Measurements from ENCODE around the gene CAMKV. TPM values are rescaled to one million over a fixed set of nuclear protein-coding genes. Genes with fewer than 3 reads are reported as not detected.

The CAMKV gene
- total RNA-seq, 4 donors from 2014 or later: 0.19 TPM; not detected in 3

- TF ChIP-seq POLR2A (IDR thresholded peaks at IDR 0.05) (no peak), CTCF (IDR thresholded peaks at IDR 0.05) (no peak)
- H3K27ac ChIP-seq: no peak overlapping the region
- peaks cover 0 to 72% (median 15%) of the 10 kb centered on the region in 4 donors for H3K27me3 ChIP-seq
- H3K4me1 ChIP-seq: peaks cover 5 to 9% (median 7%) of the 10 kb centered on the region in 3 donors
- DNase-seq: no peak
- WGBS, 2 donors: 65% methylated on average over 4 of the region's 5 CpGs; no CpG with 5 or more reads in 1 of the 2 donors
- intact Hi-C loops (cut with DNase I): no loop called here
- H3K9me3 ChIP-seq: no peaks in the 10 kb centered on the region
- no peaks in the 10 kb centered on the region for H3K36me3 ChIP-seq
- H3K4me3 ChIP-seq: no peak overlapping the region
These were observed 5.2 kb downstream of the CAMKV start for GRCh38 chr3:49864505-49864904.

- DNase-seq: no peak
- WGBS, 2 donors: 100% methylated on average over 1 of the region's 12 CpGs; no CpG with 5 or more reads in 1 of the 2 donors
- no peak overlapping the region for H3K27ac ChIP-seq
- H3K36me3 ChIP-seq: no peaks in the 10 kb centered on the region
- peaks cover 0 to 24% (median 2%) of the 10 kb centered on the region in 4 donors for H3K27me3 ChIP-seq
- intact Hi-C loops (cut with DNase I): no loop called here
- no peak for TF ChIP-seq CTCF (IDR thresholded peaks at IDR 0.05)
- TF ChIP-seq POLR2A (IDR thresholded peaks at IDR 0.05): no peak
- peaks cover 8 to 17% (median 13%) of the 10 kb centered on the region in 3 donors for H3K4me1 ChIP-seq
- no peaks in the 10 kb centered on the region for H3K9me3 ChIP-seq
- no peak overlapping the region for H3K4me3 ChIP-seq
These were observed 10.0 kb downstream of the CAMKV start for GRCh38 chr3:49859576-49860305.

DNA sequence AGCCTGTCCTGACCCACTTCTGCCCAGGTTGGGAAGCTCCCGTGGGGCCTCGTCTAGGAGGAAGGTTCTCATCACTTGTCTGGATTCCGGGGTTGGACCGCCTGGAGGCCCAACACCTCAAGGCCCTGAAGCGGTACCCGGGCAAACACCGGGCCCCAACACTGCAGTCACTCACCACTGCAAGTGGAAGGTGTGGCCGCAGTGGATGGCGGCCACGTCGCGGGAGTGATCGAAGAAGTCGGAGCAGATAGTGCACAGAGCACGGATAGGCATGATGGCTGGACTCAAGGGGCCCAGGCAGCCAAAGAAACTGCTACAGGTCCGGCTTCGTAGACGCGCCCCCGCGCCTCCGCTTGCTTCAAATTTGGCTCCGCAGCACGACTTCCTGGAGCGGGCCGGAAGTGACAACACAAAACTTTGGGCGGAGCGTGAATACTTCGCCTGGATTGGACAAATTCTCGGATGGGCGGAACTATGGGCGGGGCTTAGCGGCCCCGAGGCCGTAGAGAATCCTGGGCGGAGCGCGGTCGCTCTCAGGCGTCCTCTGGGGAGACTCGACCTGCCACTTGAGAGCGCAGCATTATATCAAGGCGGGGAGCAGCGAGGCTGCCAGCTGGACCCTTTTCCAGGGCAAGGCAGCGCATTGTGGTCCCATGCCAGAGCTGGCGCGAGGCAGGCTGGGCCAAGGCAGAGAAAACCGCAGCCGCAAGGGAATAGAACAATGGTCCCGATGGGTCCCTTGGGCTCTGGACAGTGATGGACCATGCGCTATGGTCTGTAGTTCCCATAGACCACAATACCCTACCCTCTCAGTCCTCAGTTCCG lies 13.3 kb downstream of the CAMKV start, which contains the start of gene TRAIP:
Gene TRAIP, minus strand, starts transcription at position 384 of the 825 bp plus-strand sequence. Its CDS starts 111 bp downstream, at position 273.
- TF ChIP-seq POLR2A (IDR thresholded peaks at IDR 0.05): peak in 1 of 4 donors; percentile 34
- TF ChIP-seq CTCF (IDR thresholded peaks at IDR 0.05): no peak
- no peaks in the 10 kb centered on the region for H3K9me3 ChIP-seq
- H3K4me3 ChIP-seq: peak within 1 kb of the TSS; percentile 61 to 87 (median 66)
- H3K4me1 ChIP-seq: peaks cover 8 to 17% (median 13%) of the 10 kb centered on the region in 3 donors
- peak; percentile 60 for DNase-seq
- no peaks in the 10 kb centered on the region for H3K36me3 ChIP-seq
- intact Hi-C loops (cut with DNase I): no loop called here
- peak within 1 kb of the TSS; percentile 71 to 86 (median 84) for H3K27ac ChIP-seq
- 3 to 11% methylated on average over 7 to 16 of the region's 52 CpGs for WGBS, 2 donors
- H3K27me3 ChIP-seq: no peaks in the 10 kb centered on the region

- Histone ChIP-seq H3K36me3 (no peaks in the 10 kb centered on the region), H3K27me3 (no peaks in the 10 kb centered on the region), H3K4me3 (peak overlapping the region; percentile 61 to 87 (median 66)), H3K4me1 (peaks cover 8 to 17% (median 13%) of the 10 kb centered on the region in 3 donors), H3K9me3 (no peaks in the 10 kb centered on the region), H3K27ac (peak overlapping the region in 2 of 4 donors; percentile 71 to 86)
- TF ChIP-seq POLR2A (IDR thresholded peaks at IDR 0.05) (no peak), CTCF (IDR thresholded peaks at IDR 0.05) (no peak)
- intact Hi-C loops (cut with DNase I): no loop called here
- DNase-seq: no peak
- WGBS, 2 donors: 34 to 40% methylated on average over 3 of the region's 5 CpGs
These were observed 14.0 kb downstream of the CAMKV start for GRCh38 chr3:49855662-49856061.
